ENCODE data around the gene AVPR2.

The AVPR2 gene

GRCh38 chrX:153878969-153879653, 25.4 kb upstream of the AVPR2 start:
- POLR2A ChIA-PET = interaction anchor here (1.4 kb wide), 1 partner anchor 85 kb away, joined by 6 read pairs; the partner anchor contains the start of genes IDH3G and SSR4
- H3K4me3 ChIP-seq (ENCODE audit: low read depth, low read length) = no peak overlapping the region
- no peak for DNase-seq (ENCODE audit: low read depth, low spot score)
- TF ChIP-seq, protein P1, sequence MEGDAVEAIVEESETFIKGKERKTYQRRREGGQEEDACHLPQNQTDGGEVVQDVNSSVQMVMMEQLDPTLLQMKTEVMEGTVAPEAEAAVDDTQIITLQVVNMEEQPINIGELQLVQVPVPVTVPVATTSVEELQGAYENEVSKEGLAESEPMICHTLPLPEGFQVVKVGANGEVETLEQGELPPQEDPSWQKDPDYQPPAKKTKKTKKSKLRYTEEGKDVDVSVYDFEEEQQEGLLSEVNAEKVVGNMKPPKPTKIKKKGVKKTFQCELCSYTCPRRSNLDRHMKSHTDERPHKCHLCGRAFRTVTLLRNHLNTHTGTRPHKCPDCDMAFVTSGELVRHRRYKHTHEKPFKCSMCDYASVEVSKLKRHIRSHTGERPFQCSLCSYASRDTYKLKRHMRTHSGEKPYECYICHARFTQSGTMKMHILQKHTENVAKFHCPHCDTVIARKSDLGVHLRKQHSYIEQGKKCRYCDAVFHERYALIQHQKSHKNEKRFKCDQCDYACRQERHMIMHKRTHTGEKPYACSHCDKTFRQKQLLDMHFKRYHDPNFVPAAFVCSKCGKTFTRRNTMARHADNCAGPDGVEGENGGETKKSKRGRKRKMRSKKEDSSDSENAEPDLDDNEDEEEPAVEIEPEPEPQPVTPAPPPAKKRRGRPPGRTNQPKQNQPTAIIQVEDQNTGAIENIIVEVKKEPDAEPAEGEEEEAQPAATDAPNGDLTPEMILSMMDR (IDR thresholded peaks at IDR 0.05; ENCODE audit: insufficient read depth, low read length, missing control alignments) = no peak
- CTCF ChIA-PET = no interaction called here

- no peak overlapping the region for H3K4me3 ChIP-seq (ENCODE audit: low read depth, low read length)
- no peak for DNase-seq (ENCODE audit: low read depth, low spot score)
- TF ChIP-seq, protein P1 (IDR thresholded peaks at IDR 0.05; ENCODE audit: insufficient read depth, low read length, missing control alignments) = no peak
- POLR2A ChIA-PET = interaction anchor here (1.4 kb wide), 1 partner anchor 86 kb away, joined by 6 read pairs; the partner anchor contains the start of genes IDH3G and SSR4
- CTCF ChIA-PET = no interaction called here
Measured at GRCh38 chrX:153879741-153880439, 24.6 kb upstream of the AVPR2 start.

DNA sequence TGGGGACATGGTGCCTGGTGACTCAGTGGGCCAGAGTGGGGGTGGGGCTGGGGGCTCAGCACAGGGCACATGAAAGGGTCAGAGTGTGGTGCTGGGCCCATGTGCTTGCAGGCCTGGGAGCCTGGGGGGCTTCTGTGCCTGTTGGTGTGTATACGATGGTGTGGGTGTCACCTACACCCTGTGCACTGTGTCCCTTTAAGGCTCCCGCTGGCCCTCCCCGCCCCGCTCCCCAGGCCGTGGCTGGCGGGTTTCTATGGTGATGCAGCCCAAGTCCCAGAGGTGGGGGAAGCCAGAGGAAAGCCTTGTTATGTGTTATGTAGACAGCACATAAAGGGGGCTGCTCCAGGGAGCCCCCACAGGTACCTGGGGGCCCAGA, 24.0 kb upstream of the AVPR2 start:
- no peak for DNase-seq (ENCODE audit: low read depth, low spot score)
- CTCF ChIA-PET = no interaction called here
- POLR2A ChIA-PET = no interaction called here
- H3K4me3 ChIP-seq (ENCODE audit: low read depth, low read length) = no peak overlapping the region
- TF ChIP-seq, protein P1 (IDR thresholded peaks at IDR 0.05; ENCODE audit: insufficient read depth, low read length, missing control alignments) = no peak

- ChIA-PET CTCF (no interaction called here), POLR2A (no interaction called here)
- TF ChIP-seq, protein P1 (IDR thresholded peaks at IDR 0.05; ENCODE audit: insufficient read depth, low read length, missing control alignments) = no peak
- no peak overlapping the region for H3K4me3 ChIP-seq (ENCODE audit: low read depth, low read length)
- no peak for DNase-seq (ENCODE audit: low read depth, low spot score)
Measured at GRCh38 chrX:153881281-153881680, 23.2 kb upstream of the AVPR2 start.

DNA sequence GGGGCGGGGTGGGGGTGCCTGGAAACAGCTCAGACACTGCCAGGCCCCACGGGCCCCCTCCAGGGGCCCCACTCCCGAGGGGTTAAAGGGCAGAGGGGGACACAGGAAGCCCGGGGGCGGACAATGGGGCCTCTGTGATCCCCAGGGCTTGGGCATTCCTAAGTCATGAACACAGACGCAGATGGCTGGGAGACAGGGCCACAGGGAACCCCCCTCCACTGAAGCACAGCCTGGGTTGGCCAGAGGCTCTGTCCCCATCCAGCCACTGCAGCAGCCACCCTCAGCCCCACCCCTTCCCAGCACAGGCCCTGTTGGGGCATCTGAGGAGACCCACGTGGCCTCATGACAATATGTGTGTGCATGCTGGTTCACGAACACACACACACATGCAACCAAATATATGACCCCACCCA, 22.4 kb upstream of the AVPR2 start:
- H3K4me3 ChIP-seq (ENCODE audit: low read depth, low read length) = no peak overlapping the region
- POLR2A ChIA-PET = no interaction called here
- TF ChIP-seq, protein P1 (IDR thresholded peaks at IDR 0.05; ENCODE audit: insufficient read depth, low read length, missing control alignments) = no peak
- CTCF ChIA-PET = no interaction called here
- DNase-seq (ENCODE audit: low read depth, low spot score) = no peak

GRCh38 chrX:153882557-153882956, 21.9 kb upstream of the AVPR2 start:
- ChIA-PET CTCF (no interaction called here), POLR2A (no interaction called here)
- no peak overlapping the region for H3K4me3 ChIP-seq (ENCODE audit: low read depth, low read length)
- no peak for DNase-seq (ENCODE audit: low read depth, low spot score)
- TF ChIP-seq, protein P1 (IDR thresholded peaks at IDR 0.05; ENCODE audit: insufficient read depth, low read length, missing control alignments) = no peak
